SK-N-SH (cell line): Measurements from ENCODE around the gene PRADC1. TPM values are rescaled to one million over a fixed set of nuclear protein-coding genes. Genes with fewer than 3 reads are reported as not detected.

Source experiments
- CTCF ChIA-PET: fragments of 300-600, 350-600 bp; formaldehyde crosslinking; extraction: SDS; loops from one replicate; lab custom pipeline; 2021; lab: Yijun Ruan, JAX
- POLR2A ChIA-PET: fragments of 350-600 bp; sonication (Branson Sonifier 250); formaldehyde crosslinking; extraction: SDS; loops from one replicate; lab custom pipeline; 2020; ENCODE audit warnings: antibody characterized with exemption, inconsistent platforms; lab: Yijun Ruan, JAX
- DNase-seq: peaks from one replicate; pipeline ENCODE4 v3.0.0; 2012
- H2AFZ ChIP-seq: fragments of 200-600 bp; sonication (generic); 2 replicates; pipeline ENCODE4 v1.8.1; 2016; ENCODE audit warnings: antibody characterized with exemption, mild to moderate bottlenecking, low read depth
- H3F3A ChIP-seq: fragments of 200-600 bp; sonication (generic); replicated peaks from 2 replicates; pipeline ENCODE3; 2016; ENCODE audit warnings: antibody characterized with exemption, mild to moderate bottlenecking; ENCODE audit not compliant: insufficient read depth
- H3K27ac ChIP-seq, 2 experiments: fragments of 200-500 bp in 1 of 2; fragments of 200-600 bp in 1 of 2; sonication (Bioruptor generic) in 1 of 2; sonication (generic), shearing (Covaris generic) in 1 of 2; 2 replicates each; pipeline versions ENCODE4 v1.5.1 to v1.6.1; 2014 to 2016; ENCODE audit warnings: low read depth in 2 of 2, inconsistent platforms in 1 of 2, low read length in 1 of 2, mild to moderate bottlenecking in 1 of 2, mixed read lengths in 1 of 2
- H3K27me3 ChIP-seq: fragments of 200-600 bp; sonication (generic), shearing (Covaris generic); 2 replicates; pipeline ENCODE4 v1.6.1; 2016; ENCODE audit warnings: mixed run types; ENCODE audit not compliant: insufficient read depth
- H3K36me3 ChIP-seq, 2 experiments: fragments of 200-500 bp in 1 of 2; fragments of 200-600 bp in 1 of 2; sonication (Bioruptor generic) in 1 of 2; sonication (generic) in 1 of 2; replicated peaks in 1 of 2; 2 replicates each; pipeline versions ENCODE3 to v1.5.1; 2014 to 2016; ENCODE audit warnings: low read length in 1 of 2, mild to moderate bottlenecking in 1 of 2; ENCODE audit not compliant: insufficient read depth in 2 of 2, control insufficient read depth in 1 of 2
- H3K4me1 ChIP-seq, 2 experiments: fragments of 200-500 bp in 1 of 2; fragments of 200-600 bp in 1 of 2; sonication (Bioruptor generic) in 1 of 2; sonication (generic), shearing (Covaris generic) in 1 of 2; 2 replicates each; pipeline versions ENCODE4 v1.5.1 to v1.6.1; 2014 to 2016; ENCODE audit warnings: low read depth in 1 of 2, low read length in 1 of 2, mixed run types in 1 of 2; ENCODE audit not compliant: insufficient read depth in 2 of 2, control insufficient read depth in 1 of 2
- H3K4me2 ChIP-seq: fragments of 200-600 bp; sonication (generic), shearing (Covaris generic); 2 replicates; pipeline ENCODE4 v1.6.1; 2017; ENCODE audit warnings: mixed run types
- H3K4me3 ChIP-seq, 2 experiments: fragments of 200-500 bp in 1 of 2; fragments of 200-600 bp in 1 of 2; sonication (Bioruptor generic) in 1 of 2; sonication (generic), shearing (Covaris generic) in 1 of 2; 2 replicates each; pipeline versions ENCODE4 v1.5.1 to v1.8.1; 2014 to 2016; ENCODE audit warnings: low read depth in 2 of 2, inconsistent platforms in 1 of 2, low read length in 1 of 2, mild to moderate bottlenecking in 1 of 2, mixed read lengths in 1 of 2, moderate library complexity in 1 of 2
- H3K79me2 ChIP-seq: fragments of 200-600 bp; sonication (generic); 2 replicates; pipeline ENCODE4 v1.8.1; 2017; ENCODE audit warnings: mild to moderate bottlenecking; ENCODE audit not compliant: insufficient read depth
- H3K9ac ChIP-seq: fragments of 200-600 bp; sonication (generic); 2 replicates; pipeline ENCODE4 v1.6.1; 2017; ENCODE audit warnings: mixed run types
- H3K9me2 ChIP-seq: fragments of 200-600 bp; sonication (generic); 2 replicates; pipeline ENCODE4 v1.6.1; 2017; ENCODE audit warnings: mixed run types
- H3K9me3 ChIP-seq: fragments of 200-600 bp; sonication (generic); 2 replicates; pipeline ENCODE4 v1.6.1; 2017; ENCODE audit warnings: mixed run types, mild to moderate bottlenecking, moderate library complexity
- H4K20me1 ChIP-seq: fragments of 200-600 bp; sonication (generic); 2 replicates; pipeline ENCODE4 v1.6.1; 2017; ENCODE audit warnings: mild to moderate bottlenecking, mixed run types; ENCODE audit not compliant: insufficient read depth
- FOSL2 ChIP-seq: IDR thresholded peaks from 2 replicates; pipeline ENCODE4 v1.4.0; 2012; ENCODE audit warnings: low read depth, mild to moderate bottlenecking, moderate library complexity, borderline replicate concordance
- FOXJ3 ChIP-seq: sonication (generic); formaldehyde crosslinking; IDR thresholded peaks from 2 replicates; pipeline ENCODE4 v1.5.1; 2020; ENCODE audit warnings: mild to moderate bottlenecking, missing genetic modification reagents
- MEF2A ChIP-seq: IDR thresholded peaks from 2 replicates; pipeline ENCODE4 v1.4.0; 2012; ENCODE audit warnings: low read depth, borderline replicate concordance
- NRF1 ChIP-seq: IDR thresholded peaks from 2 replicates; pipeline ENCODE4 v1.6.1; 2012; ENCODE audit warnings: low read depth, mild to moderate bottlenecking, low read length
- RAD21 ChIP-seq: IDR thresholded peaks from 2 replicates; pipeline ENCODE4 v1.6.1; 2012; ENCODE audit warnings: mild to moderate bottlenecking, low read length
- RXRA ChIP-seq: IDR thresholded peaks from 2 replicates; pipeline ENCODE4 v1.4.0; 2012; ENCODE audit warnings: low read depth, mild to moderate bottlenecking, borderline replicate concordance
- TAF1 ChIP-seq: IDR thresholded peaks from 2 replicates; pipeline ENCODE4 v1.6.1; 2012; ENCODE audit warnings: low read depth, mild to moderate bottlenecking, low read length, moderate library complexity, borderline replicate concordance
- TCF12 ChIP-seq: IDR thresholded peaks from 2 replicates; pipeline ENCODE4 v1.4.0; 2012
- YY1 ChIP-seq: IDR thresholded peaks from 2 replicates; pipeline ENCODE4 v1.4.0; 2012; ENCODE audit warnings: low read depth, mild to moderate bottlenecking
- whole genome bisulfite sequencing: methylation state at CpG from one replicate; pipeline ENCODE4 v1.1.6; 2017; ENCODE audit warnings: low lambda C conversion rate; 5-methylcytosine and 5-hydroxymethylcytosine counted together
- polyA plus RNA-seq, 3 experiments: library from polyadenylated mRNA; depleted of rRNA; stranded (reverse); fragments of >200 nt; gene quantifications; 2 replicates each; pipeline ENCODE4 v1.2.3, GENCODE V29; 2012
- TF ChIP-seq, protein P1 (sequence below): IDR thresholded peaks from 2 replicates; pipeline ENCODE4; 2012
- TF ChIP-seq, protein P2 (sequence below): IDR thresholded peaks from 2 replicates; pipeline ENCODE4 v1.4.0; 2012; ENCODE audit warnings: low read depth
- TF ChIP-seq, protein P3 (sequence below): fragments of 150-350 bp; IDR thresholded peaks from 2 replicates; pipeline ENCODE4 v1.6.1; 2016; ENCODE audit warnings: mild to moderate bottlenecking, low read depth, low read length
- TF ChIP-seq, protein P4 (sequence below): IDR thresholded peaks from 2 replicates; pipeline ENCODE4 v1.6.1; 2012; ENCODE audit warnings: mild to moderate bottlenecking, low read depth, low read length, moderate library complexity
- TF ChIP-seq, protein P5 (sequence below): IDR thresholded peaks from 2 replicates; pipeline ENCODE4 v1.4.0; 2012; ENCODE audit warnings: low read depth, borderline replicate concordance

The PRADC1 gene
- polyA plus RNA-seq, 1 of the 3 experiments (the other 2 are of a cell fraction): 8.5 TPM

DNA sequence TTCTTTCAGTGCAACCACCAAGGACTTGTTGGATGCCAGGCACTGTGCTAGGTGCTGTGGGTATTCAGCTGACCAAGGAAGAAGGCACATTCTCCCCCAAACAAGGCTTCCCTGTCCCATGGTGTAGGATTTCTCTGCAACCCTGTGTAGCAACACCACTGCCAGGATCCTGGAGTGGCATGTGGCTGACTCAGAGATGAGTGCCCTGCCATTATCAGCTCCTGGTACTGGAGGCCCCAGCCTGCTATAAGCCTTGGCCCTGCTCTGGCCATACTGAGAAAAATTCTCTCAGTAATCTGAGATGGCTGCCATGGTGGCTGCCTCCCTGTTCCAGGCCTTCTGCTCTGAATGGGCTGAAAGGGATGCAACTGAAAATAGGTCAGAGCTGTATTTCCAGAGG lies 14.7 kb downstream of the PRADC1 start:
- TF ChIP-seq, protein P1, sequence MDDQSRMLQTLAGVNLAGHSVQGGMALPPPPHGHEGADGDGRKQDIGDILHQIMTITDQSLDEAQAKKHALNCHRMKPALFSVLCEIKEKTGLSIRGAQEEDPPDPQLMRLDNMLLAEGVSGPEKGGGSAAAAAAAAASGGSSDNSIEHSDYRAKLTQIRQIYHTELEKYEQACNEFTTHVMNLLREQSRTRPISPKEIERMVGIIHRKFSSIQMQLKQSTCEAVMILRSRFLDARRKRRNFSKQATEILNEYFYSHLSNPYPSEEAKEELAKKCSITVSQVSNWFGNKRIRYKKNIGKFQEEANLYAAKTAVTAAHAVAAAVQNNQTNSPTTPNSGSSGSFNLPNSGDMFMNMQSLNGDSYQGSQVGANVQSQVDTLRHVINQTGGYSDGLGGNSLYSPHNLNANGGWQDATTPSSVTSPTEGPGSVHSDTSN: 0 out of 2 replicates have a peak, but pooled peaks have one; percentile 17
- TF ChIP-seq FOSL2 (peak; percentile 32; the same call in 1 of the 2 replicates), TAF1 (no peak), YY1 (peak; percentile 67; the same call in 1 of the 2 replicates)
- TF ChIP-seq, protein P2, sequence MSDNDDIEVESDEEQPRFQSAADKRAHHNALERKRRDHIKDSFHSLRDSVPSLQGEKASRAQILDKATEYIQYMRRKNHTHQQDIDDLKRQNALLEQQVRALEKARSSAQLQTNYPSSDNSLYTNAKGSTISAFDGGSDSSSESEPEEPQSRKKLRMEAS: peak; percentile 54
- TF ChIP-seq, protein P3, sequence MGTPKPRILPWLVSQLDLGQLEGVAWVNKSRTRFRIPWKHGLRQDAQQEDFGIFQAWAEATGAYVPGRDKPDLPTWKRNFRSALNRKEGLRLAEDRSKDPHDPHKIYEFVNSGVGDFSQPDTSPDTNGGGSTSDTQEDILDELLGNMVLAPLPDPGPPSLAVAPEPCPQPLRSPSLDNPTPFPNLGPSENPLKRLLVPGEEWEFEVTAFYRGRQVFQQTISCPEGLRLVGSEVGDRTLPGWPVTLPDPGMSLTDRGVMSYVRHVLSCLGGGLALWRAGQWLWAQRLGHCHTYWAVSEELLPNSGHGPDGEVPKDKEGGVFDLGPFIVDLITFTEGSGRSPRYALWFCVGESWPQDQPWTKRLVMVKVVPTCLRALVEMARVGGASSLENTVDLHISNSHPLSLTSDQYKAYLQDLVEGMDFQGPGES: no peak
- Histone ChIP-seq H3K4me1 (peaks cover 3 to 10% of the 10 kb centered on the region in 2 experiments; a peak in 2 of 4 replicates), H3K4me3 (no peak overlapping the region), H3K9me3 (no peaks in the 10 kb centered on the region), H3K36me3 (peaks cover 13 to 19% of the 10 kb centered on the region in 2 experiments), H3F3A (peaks cover 7% of the 10 kb centered on the region), H2AFZ (no peak overlapping the region), H4K20me1 (no peaks in the 10 kb centered on the region), H3K4me2 (peak overlapping the region; percentile 43; the same call in 1 of the 2 replicates), H3K27ac (peak overlapping the region in 1 of 2 experiments; percentile 32; a peak in 2 of 4 replicates), H3K79me2 (peaks cover 42% of the 10 kb centered on the region), H3K9ac (no peak overlapping the region; the same call in 1 of the 2 replicates), H3K9me2 (no peaks in the 10 kb centered on the region), H3K27me3 (no peaks in the 10 kb centered on the region)
- POLR2A ChIA-PET: no interaction called here
- CTCF ChIA-PET: interaction anchor here (0.9 to 1.4 kb wide), 3 partner anchors 16 to 326 kb away, joined by 3 to 5 read pairs (median 3); partner anchors contain the start of gene CCT7
- DNase-seq: no peak

DNA sequence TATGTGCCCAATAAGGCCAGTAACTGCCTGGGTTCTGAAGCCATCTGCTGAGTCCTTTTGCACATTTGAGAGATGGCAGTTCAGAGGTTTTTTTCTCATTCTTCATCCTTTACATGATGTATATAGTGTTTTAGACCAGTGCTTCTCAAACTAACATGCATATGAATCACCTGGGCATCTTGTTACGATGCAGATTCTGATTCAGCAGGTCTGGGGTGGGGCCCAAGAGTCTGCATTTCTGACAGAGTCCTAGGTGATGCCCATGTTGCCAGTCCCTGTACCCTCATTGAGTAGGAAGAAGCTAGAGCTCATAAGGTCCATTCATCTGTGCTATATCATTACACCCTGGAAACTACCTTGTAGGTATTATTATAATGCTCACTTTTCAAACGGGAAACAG lies 15.2 kb downstream of the PRADC1 start:
- DNase-seq: no peak
- WGBS: 55% methylated on average over 2 of the region's 2 CpGs
- H3K4me1 ChIP-seq: peaks cover 3 to 10% of the 10 kb centered on the region in 2 experiments; a peak in 2 of 4 replicates
- peak overlapping the region in 1 of 2 experiments; percentile 32; a peak in 2 of 4 replicates for H3K27ac ChIP-seq
- H3F3A ChIP-seq: peaks cover 10% of the 10 kb centered on the region
- H3K79me2 ChIP-seq: peaks cover 42% of the 10 kb centered on the region
- ChIA-PET CTCF (interaction anchor here (0.9 to 1.4 kb wide), 3 partner anchors 17 to 326 kb away, joined by 3 to 5 read pairs (median 3); partner anchors contain the start of gene CCT7), POLR2A (no interaction called here)
- H3K9ac ChIP-seq: no peak overlapping the region
- no peaks in the 10 kb centered on the region for H3K9me3 ChIP-seq
- H3K4me2 ChIP-seq: peak overlapping the region; percentile 43; the same call in 1 of the 2 replicates
- H4K20me1 ChIP-seq: no peaks in the 10 kb centered on the region
- H2AFZ ChIP-seq: no peak overlapping the region
- H3K27me3 ChIP-seq: no peaks in the 10 kb centered on the region
- no peaks in the 10 kb centered on the region for H3K9me2 ChIP-seq
- peaks cover 11 to 19% of the 10 kb centered on the region in 2 experiments for H3K36me3 ChIP-seq
- H3K4me3 ChIP-seq: no peak overlapping the region
- TF ChIP-seq, protein P4, sequence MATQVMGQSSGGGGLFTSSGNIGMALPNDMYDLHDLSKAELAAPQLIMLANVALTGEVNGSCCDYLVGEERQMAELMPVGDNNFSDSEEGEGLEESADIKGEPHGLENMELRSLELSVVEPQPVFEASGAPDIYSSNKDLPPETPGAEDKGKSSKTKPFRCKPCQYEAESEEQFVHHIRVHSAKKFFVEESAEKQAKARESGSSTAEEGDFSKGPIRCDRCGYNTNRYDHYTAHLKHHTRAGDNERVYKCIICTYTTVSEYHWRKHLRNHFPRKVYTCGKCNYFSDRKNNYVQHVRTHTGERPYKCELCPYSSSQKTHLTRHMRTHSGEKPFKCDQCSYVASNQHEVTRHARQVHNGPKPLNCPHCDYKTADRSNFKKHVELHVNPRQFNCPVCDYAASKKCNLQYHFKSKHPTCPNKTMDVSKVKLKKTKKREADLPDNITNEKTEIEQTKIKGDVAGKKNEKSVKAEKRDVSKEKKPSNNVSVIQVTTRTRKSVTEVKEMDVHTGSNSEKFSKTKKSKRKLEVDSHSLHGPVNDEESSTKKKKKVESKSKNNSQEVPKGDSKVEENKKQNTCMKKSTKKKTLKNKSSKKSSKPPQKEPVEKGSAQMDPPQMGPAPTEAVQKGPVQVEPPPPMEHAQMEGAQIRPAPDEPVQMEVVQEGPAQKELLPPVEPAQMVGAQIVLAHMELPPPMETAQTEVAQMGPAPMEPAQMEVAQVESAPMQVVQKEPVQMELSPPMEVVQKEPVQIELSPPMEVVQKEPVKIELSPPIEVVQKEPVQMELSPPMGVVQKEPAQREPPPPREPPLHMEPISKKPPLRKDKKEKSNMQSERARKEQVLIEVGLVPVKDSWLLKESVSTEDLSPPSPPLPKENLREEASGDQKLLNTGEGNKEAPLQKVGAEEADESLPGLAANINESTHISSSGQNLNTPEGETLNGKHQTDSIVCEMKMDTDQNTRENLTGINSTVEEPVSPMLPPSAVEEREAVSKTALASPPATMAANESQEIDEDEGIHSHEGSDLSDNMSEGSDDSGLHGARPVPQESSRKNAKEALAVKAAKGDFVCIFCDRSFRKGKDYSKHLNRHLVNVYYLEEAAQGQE: no peak
- TF ChIP-seq MEF2A (no peak), RAD21 (no peak), FOSL2 (no peak), RXRA (no peak), NRF1 (no peak), TCF12 (no peak), FOXJ3 (CRISPR knock-in tag) (no peak)
- TF ChIP-seq, protein P3: no peak
- TF ChIP-seq, protein P1: no peak
- TF ChIP-seq, protein P2: no peak
- TF ChIP-seq, protein P5, sequence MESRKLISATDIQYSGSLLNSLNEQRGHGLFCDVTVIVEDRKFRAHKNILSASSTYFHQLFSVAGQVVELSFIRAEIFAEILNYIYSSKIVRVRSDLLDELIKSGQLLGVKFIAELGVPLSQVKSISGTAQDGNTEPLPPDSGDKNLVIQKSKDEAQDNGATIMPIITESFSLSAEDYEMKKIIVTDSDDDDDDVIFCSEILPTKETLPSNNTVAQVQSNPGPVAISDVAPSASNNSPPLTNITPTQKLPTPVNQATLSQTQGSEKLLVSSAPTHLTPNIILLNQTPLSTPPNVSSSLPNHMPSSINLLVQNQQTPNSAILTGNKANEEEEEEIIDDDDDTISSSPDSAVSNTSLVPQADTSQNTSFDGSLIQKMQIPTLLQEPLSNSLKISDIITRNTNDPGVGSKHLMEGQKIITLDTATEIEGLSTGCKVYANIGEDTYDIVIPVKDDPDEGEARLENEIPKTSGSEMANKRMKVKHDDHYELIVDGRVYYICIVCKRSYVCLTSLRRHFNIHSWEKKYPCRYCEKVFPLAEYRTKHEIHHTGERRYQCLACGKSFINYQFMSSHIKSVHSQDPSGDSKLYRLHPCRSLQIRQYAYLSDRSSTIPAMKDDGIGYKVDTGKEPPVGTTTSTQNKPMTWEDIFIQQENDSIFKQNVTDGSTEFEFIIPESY: no peak
